GM12865 (cell line): ENCODE data around the gene ZNF117.
"Not testable (repeated sequence)": the region's sequence is repeated elsewhere in the genome, so short reads cannot be mapped to it uniquely, and the experiment has no call there.

Source experiments
- DNase-seq: peaks from one replicate; pipeline ENCODE4 v3.0.0; 2010; ENCODE audit warnings: low read depth
- H3K4me3 ChIP-seq: 2 replicates; pipeline ENCODE4 v1.5.1; 2011; ENCODE audit warnings: mild to moderate bottlenecking, low read depth, low read length, control low read depth
- CTCF ChIP-seq: IDR thresholded peaks from 2 replicates; pipeline ENCODE4 v1.5.1; 2011; ENCODE audit warnings: low read length, control low read depth, low read depth, inconsistent platforms; ENCODE audit not compliant: insufficient read depth; ENCODE audit errors: missing control alignments

The ZNF117 gene

DNA sequence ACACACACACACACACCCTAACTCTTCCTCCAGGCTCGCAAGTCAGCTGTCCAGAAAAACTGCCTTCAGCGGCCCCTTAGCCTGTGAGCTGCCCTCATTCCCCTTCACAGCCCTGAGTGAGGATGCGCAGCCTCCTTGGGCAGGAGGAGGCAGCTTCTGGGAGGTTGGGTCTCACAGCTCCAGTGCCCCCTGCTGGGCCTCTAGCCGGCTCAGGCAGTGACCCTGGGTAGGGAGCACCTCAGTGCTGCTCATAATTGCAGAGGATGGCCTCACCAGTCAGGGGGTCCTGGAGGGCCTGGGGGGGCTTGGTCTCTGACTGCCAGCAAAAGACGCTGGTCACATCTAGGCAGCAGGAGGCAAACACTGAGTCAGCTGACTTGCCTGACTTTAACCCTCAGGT lies 44.1 kb downstream of the ZNF117 start:
- no peak overlapping the region for H3K4me3 ChIP-seq
- no peak for TF ChIP-seq CTCF
- no peak for DNase-seq

DNA sequence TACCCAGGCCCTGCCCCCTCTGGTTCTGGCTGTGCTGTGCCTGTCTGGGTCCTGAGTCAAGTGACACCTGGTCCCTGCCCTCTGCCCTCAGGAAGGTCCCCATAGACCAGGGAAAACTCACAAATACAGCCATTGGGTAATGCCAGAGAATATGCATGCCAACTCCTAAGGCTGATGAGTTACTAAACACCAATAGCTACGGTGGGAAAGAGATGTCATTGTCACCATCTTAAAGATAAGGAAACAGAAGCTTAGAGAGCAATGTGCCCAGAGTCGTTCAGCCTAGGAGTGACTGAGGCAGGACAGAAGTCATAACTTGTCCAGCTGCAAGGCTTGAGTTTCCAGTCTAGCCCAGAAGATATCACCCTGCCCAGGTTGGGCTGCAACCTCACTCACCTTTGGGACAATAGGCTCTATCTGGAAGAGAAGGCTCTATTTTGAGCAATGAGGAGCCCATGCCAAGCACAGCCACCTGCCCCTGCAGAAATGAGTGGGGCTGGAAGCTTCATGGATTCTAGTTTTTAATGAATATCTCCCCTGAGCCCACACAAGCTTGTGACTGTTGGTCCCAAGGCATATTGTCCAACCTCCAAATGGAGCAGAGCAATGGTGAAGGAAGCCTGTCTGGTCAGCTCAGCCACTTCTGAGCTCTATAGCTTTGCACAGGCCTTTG lies 45.2 kb downstream of the ZNF117 start:
- no peak for DNase-seq
- TF ChIP-seq CTCF = no peak
- H3K4me3 ChIP-seq = no peak overlapping the region

DNA sequence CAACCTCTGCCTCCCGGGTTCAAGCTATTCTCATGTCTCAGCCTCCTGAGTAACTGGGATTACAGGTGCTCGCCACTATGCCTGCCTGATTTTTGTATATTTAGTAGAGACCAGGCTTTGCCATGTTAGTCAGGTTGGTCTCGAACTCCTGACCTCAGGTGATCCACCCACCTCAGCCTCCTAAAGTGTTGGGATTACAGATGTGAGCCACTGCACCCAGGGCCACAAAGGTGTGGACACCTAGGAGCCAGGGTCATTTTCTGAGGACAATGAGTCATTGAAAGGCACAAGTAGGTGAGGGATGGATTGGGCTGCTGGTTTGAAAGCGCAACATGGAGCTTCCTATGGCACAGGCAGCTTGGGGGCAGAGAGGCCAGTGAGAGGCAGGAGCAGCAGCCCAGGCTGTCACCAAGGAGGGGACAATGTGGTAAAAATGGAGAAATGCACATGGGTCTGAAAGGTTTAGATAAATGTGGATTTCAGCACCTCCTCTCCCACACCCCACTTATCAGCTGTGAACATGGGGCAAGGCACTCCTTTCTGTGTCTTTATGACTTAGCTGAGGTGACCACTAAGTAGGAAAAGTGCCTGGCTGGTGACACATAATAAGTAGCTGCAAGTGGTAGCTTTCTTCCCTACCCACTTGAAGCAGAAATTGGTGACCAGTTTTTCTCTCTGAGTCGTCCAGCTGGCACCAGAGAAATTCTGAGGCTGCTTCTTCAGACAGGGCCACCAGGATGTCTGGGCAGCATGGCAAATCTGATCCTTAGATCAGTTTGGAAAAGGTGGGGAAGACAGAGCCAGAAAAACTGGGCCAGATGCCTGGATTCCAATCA lies 46.0 kb downstream of the ZNF117 start:
- H3K4me3 ChIP-seq, DNase-seq: not testable (repeated sequence)

- not testable (repeated sequence) for DNase-seq, H3K4me3 ChIP-seq
These were observed 50.8 kb downstream of the ZNF117 start for GRCh38 chr7:64940021-64940420.

DNA sequence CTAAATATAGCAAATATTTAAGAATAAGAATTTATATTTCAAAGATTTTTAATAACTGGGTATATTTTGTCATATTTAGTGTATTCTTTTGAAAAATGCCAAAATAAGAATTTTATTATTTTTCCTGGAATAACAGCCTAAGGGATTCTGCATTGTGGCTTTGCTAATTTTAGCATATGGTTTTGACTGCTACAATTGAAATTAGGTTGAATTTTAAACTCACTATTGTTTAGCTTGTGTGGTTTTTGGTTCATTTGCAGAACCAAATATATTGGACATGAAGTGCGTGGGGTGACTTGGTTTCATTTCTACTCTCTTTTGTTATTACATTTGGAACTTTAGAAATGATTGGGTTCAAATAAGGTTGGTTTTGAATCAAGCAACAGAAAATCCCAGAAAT lies 52.3 kb downstream of the ZNF117 start:
- no peak for DNase-seq
- TF ChIP-seq CTCF = no peak
- H3K4me3 ChIP-seq = no peak overlapping the region

GRCh38 chr7:64934478-64934877 lies 56.4 kb downstream of the ZNF117 start:
- H3K4me3 ChIP-seq = no peak overlapping the region
- no peak for TF ChIP-seq CTCF
- no peak for DNase-seq

GRCh38 chr7:64928252-64929187 lies 62.3 kb downstream of the ZNF117 start:
- not testable (repeated sequence) for H3K4me3 ChIP-seq, DNase-seq
